Activated gamma-delta T cell (primary cell): ENCODE data around the gene TMEM258.

Experiments
- DNase-seq: peaks from one replicate; lab custom pipeline; 2025; lab: John Stamatoyannopoulos, UW

TMEM258 gene

GRCh38 chr11:61795876-61796526, 3.6 kb upstream of the TMEM258 start:
- no peak for DNase-seq

- no peak for DNase-seq
Observed at GRCh38 chr11:61795459-61795858, 3.1 kb upstream of the TMEM258 start.

DNA sequence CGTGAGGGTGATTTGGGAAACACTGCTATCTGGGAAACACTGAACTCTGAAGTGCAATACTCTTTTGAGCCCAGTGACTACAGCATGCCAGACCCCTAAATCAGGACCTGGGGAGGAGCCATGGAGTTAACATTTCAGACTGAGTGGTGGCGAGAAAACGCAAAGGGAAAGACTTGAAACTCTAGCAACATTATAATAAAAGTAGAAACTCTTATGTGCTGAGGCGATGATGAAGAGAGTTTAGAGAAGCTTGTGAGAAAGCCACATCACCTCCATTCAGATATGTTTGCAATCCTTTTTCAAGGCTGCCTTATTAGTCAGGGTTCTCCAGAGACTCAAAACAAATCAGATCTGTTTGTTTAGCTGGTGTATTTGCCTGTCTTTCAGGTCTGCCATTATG, 2.2 kb upstream of the TMEM258 start:
- DNase-seq, result no peak

- no peak for DNase-seq
Observed at GRCh38 chr11:61793829-61794204, 1.4 kb upstream of the TMEM258 start.

DNA sequence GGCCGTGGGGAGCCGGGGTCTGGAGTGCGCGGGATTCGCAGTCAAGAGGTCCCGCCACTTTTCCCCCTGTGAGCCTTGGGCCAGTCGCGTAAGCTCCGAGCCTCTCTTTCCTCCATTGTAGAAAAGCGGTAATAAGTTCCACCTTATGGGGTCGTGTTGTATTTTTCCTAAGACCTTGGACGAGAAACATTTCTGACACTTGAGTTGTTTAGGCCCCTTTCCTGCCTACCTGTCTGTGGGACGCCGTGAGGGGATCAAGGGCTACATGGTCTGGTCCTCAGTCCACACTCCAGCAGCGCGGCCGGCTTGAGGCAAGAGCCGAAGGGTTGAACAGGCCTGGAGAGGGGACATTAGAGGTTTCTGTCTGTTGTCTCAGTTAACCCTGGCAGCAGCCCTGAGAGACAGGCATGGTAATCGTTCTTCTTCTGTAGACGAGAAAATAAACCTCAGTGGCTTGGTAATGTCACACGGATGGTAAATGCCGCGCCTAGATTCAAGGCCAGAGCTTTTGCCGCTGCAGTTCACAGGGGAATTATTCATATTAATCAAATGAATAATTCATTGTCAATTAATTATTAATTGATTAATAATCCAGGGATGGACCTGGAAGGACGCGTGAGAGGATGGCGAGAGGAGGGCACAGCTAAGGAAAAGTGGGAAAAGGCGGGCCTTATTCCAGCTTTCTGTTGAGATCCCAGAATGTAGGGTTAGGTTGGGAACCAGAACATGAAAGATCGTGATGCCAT, 857 bp upstream of the TMEM258 start:
- no peak for DNase-seq

DNA sequence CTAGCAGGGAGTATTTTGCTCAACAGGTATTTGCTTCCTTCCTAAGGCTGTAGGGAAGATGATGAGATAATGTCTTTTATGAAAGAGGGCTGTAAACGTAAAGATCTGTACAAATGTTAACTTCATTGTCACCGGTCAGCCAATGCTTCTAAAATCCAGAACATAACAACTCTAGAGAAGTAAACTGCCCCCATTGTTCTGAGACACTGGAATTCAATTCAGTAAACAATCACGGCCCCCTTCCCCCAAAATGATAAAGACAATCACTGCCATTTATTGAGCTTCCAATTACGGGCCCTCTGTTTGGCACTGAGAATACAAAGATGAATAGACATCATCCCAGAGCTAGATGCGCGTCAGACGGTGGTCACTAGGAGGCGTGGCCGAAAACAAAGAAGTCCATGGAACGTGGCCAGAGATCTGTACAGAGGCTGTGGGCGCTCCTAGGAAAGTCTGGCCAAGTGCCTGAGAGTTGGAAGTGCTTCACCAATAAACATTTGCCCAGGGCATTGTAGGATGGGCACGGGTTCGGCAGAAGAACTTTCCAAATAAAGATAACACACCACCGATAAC, 576 bp downstream of the TMEM258 start:
- DNase-seq, result no peak

- DNase-seq, result no peak
Observed at GRCh38 chr11:61787928-61788491, 4.4 kb downstream of the TMEM258 start.

DNA sequence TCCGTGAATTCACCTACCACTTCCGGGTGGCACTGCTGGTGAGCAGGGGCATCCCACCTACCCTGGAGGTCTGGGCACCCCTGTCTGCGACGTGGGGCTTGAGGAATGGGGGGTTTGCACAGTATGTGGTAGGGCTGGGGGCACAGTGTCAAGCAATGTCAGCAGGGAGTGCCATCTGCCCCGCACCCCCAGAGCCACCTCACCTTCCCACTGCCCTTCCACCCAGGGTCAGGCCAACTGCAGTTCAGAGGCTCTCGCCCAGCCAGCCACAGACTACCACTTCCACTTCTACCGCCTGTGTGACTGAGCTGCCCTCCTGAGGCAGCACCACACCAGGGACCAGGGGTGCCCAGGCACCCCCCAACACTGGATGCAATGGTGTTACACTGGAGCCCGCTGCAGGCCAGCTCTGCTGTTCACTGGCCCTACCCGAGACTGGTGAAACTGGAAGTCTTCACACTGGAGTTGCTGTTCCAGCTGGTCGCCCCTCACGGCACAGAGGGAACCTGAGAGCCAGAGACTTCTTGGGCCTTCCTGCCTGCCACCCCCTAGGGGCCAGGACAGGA, 6.5 kb downstream of the TMEM258 start:
- no peak for DNase-seq

GRCh38 chr11:61784506-61784805, 7.9 kb downstream of the TMEM258 start:
- no peak for DNase-seq

GRCh38 chr11:61783717-61784505, 8.5 kb downstream of the TMEM258 start:
- no peak for DNase-seq

DNA sequence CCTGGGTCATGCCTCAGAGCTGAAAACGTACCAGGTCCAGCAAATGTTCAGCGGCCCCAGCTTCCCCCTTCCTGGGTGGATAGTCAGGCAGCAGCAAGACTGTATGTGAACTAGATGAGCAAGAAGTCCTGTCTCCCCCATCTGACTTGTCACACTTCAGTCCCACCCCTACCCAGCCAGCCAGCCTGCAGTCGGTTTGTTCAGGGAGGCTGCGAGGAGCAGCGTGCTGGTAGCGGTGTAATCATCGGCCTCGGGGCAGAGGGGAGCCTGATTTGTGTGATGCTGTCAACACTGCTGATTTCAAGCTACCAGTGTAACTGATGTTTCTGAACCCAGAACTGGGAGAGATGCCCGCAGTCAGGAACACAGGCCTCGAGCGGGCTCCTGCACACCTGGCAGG, 9.6 kb downstream of the TMEM258 start:
- no peak for DNase-seq

DNA sequence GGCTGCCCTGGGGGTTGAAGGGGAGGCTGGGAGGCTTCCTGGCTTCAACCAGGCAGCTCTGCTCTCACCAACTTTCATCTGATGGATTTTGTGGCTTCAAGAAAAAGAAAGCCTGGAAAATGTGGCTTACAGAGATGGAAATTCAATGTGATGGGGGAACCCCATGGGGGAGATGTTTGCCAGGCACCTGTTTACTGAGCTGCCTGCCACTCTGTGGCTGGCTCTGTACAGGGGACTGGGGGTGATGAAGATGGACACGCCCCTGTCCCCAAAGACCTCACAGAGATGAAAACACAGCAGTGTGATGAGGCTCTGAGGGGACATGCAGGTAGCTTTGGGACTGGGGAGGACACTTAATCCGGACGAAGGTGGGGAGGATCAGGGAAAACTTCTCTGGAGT, 10.1 kb downstream of the TMEM258 start:
- DNase-seq, result no peak

DNA sequence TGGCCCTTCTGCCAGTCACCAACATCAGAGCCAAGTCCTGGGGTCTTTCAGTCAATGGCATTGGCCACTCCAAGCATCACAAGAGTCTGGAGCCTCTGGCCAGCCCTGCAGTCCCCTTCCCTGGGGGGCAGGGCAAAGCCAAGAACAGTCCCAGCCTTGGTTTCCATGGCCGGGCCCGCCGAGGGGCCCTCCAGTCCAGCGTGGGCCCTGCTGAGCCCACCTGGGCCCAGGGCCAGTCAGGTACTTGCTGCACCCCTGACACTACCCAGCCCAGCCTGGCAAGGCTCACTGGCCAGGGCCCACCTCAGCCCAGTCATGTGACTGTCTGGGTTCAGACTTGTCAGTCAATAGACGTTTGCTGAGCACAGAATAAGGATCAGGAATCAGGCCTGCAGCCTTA, 10.8 kb downstream of the TMEM258 start:
- no peak for DNase-seq

- no peak for DNase-seq
Observed at GRCh38 chr11:61780581-61781162, 11.7 kb downstream of the TMEM258 start.

DNA sequence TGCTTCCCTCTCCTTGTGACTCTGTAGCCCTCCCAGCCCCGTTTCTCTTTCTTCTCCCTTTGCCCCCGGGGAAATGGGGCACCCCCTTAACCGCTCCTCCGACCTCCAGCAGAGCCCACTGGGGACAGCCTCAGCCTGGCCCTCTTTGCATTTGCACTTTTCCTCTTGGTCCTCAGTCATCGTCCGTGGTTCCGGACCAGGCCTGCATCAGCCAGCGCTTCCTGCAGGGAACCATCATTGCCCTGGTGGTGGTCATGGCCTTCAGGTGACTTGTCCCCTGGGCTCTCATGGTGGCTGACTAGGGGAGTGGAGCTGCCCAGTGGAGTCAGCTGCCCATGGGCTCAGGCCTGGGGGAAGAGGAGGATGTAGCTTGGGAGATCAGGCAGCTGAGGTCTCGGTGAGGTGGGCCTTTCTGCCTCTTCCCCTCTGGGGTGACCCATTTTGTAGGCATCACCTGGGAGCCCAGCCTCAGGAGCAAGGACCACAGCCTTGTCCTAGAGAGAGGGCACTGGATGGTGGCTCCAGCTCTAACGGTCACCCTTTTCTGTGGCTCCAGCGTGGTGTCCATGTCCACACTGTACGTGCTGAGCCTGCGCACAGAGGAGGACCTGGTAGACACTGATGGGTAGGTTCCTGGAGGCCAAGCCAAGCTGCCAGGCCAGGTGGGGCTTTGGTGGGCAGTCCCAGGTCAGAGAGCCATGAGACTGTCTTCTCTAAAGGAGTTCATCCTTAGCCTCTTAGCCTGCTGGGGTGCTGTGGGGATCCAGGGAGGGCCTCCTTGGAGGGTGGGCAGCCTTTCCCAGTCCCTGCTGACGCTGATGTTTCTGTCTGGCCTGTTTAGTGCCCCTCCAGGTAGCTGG, 12.5 kb downstream of the TMEM258 start:
- no peak for DNase-seq

DNA sequence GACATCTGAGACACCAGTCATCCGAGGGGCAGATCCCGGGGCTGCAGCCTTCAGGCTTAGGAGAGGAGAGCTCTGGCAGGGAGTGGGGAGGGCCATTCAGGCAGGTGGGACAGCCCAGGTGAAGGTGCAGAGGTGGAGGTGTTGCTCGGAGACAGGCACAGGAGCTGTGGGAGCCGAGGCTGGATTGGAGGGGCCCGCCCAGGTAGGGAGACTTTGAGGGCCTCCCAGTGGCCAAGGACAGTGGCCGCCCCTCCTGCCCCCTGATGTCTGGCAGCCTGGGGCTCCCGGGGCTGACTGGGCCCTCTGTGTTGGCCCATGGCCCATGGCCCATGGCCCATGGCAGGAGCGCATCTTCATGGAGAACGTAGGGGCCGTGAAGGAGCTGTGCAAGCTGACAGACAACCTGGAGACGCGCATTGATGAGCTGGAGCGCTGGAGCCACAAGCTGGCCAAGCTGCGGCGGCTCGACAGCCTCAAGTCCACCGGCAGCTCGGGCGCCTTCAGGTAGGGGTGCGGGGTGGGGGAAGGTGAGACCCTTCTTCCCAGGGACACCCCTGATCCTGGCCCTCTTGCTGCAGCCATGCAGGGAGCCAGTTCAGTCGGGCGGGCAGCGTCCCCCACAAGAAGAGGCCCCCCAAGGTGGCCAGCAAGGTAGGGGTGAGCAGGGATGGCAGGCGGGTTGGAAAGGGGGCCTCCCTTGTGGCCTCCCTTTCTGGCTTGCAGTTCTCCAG, 13.3 kb downstream of the TMEM258 start:
- no peak for DNase-seq

GRCh38 chr11:61778357-61778886, 14.0 kb downstream of the TMEM258 start:
- no peak for DNase-seq

- DNase-seq, result peak; percentile 56
Observed at GRCh38 chr11:61777234-61778090, 14.9 kb downstream of the TMEM258 start.

DNA sequence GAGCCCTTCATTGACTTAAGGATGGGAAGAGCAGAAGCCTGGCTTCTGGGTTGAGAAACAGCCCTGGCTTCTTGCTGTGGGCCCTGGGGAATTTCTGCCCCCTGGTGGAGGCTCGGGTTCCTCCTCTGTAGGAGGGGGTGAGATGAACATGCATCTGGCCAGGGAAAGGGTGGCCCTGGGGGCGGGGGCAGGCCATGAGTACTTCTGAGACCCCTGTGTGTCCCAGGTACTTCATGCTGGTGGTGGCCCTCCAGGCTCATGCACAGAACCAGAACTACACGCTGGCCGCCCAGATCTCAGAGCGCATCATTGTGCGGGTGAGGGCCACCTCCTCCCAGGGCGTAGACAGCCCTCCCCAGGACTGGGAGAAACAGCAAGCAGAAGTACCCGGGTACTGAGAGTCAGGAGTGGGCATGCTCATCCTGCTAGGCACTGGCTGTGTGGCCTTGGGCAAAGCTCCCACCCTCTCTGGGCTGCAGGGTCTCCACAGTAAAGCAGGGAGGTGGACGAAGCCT, 15.8 kb downstream of the TMEM258 start:
- no peak for DNase-seq
